Pancreas (tissue), 10 donors: ENCODE measurements around the gene APC2. TPM values are rescaled to one million over a fixed set of nuclear protein-coding genes. Genes with fewer than 3 reads are reported as not detected.
A peak's percentile ranks its signal among the peaks of the same experiment; 100 is the strongest.

Experiments
- ATAC-seq, 4 donors: fragments of 200-7000 bp; cut with Tn5 transposase; one replicate each; pipeline versions ENCODE4 v1.8.0 to v1.9.1; 2020; ENCODE audit warnings: mild to moderate bottlenecking in 4 of 4, moderate library complexity in 4 of 4
- DNase-seq, 6 donors: peaks; one replicate each; pipeline ENCODE4 v3.0.0-alpha.2; 2020
- FAIRE-seq: peaks from 2 replicates; lab custom pipeline; 2012; peaks lifted over from hg19 to GRCh38; lab: Jason Lieb, UNC
- H3K27ac ChIP-seq, 4 donors: fragments of 200-600 bp; sonication (generic); 1 replicate in 3 of 4; 2 replicates in 1 of 4; pipeline versions ENCODE4 v1.5.0 to v1.8.0; 2020
- H3K27me3 ChIP-seq, 4 donors: fragments of 200-600 bp; one replicate each; pipeline ENCODE4 v1.8.0; 2021
- H3K36me3 ChIP-seq, 3 donors: fragments of 200-600 bp; sonication (generic) in 1 of 3; one replicate each; pipeline versions ENCODE4 v1.5.0 to v1.8.0; 2020 to 2021
- H3K4me1 ChIP-seq, 3 donors: fragments of 200-600 bp; one replicate each; pipeline ENCODE4 v1.8.0; 2021
- H3K4me3 ChIP-seq, 4 donors: fragments of 200-600 bp; sonication (generic) in 2 of 4; one replicate each; pipeline versions ENCODE4 v1.5.0 to v1.8.0; 2020 to 2021
- H3K9me3 ChIP-seq, 4 donors: fragments of 200-600 bp; one replicate each; pipeline ENCODE4 v1.8.0; 2021
- CTCF ChIP-seq, 4 donors: fragments of 200-600 bp; sonication (generic) in 3 of 4; IDR thresholded peaks; one replicate each; pipeline versions ENCODE4 v1.5.0 to v1.8.0; 2021; ENCODE audit warnings: antibody characterized with exemption in 4 of 4
- WGBS, 2 donors: extraction: QIAGEN DNeasy Blood & Tissue Kit; methylation state at CpG; one replicate each; pipeline ENCODE4 v1.1.7; 2013; 5-methylcytosine and 5-hydroxymethylcytosine counted together
- intact Hi-C, 3 donors: fragments of 100-400 bp; cut with DNase I; formaldehyde crosslinking; loops; one replicate each; pipeline versions ENCODE4 v1.11.1 to v1.14.2; 2022
- polyA plus RNA-seq, 2 donors: library from polyadenylated mRNA; stranded (reverse); fragments of 200-250 nt; gene quantifications; one replicate each; pipeline ENCODE4 v1.2.3, GENCODE V29; 2013
- total RNA-seq, 6 donors: library from RNA; stranded (reverse); fragmentation: NEBNext Ultra II Directional in 4 of 6; extraction: Animal tissue kit (Norgen Biotek cat#: 25700) in 4 of 6; gene quantifications; one replicate each; pipeline versions ENCODE4 v1.2.1 to v1.2.4, GENCODE V29; 2021 to 2023
- donor health status: healthy with polysubstance abuse.
- donor health status: DM: no; HTN: no; CAD: no; lungs with moderate emphysema.
- donor health status: DM: no; HTN: no; CAD: no.
- donor health status: control.
- donor health status: control.
- donor health status: Bipolar disorder and iron deficiency.
- donor health status: DM: yes; HTN: yes; CAD: no.
- donor health status: DM: no; HTN: no; CAD: no.
- donor health status: DM: no; HTN: no; CAD: no.
- donor health status: DM: yes; HTN: yes; CAD: no.

The APC2 gene
- total and polyA plus RNA-seq, 8 donors = 0.04 to 0.27 (median 0.06) TPM; not detected in 1

GRCh38 chr19:1434040-1434366 lies 15.9 kb upstream of the APC2 start:
- H3K36me3 ChIP-seq = peaks cover 0 to 53% (median 21%) of the 10 kb centered on the region in 3 donors
- no peak overlapping the region for H3K4me3 ChIP-seq
- H3K4me1 ChIP-seq = no peaks in the 10 kb centered on the region
- FAIRE-seq = no peak
- intact Hi-C loops = no loop called here
- ATAC-seq = no peak
- TF ChIP-seq CTCF (IDR thresholded peaks at IDR 0.05) = no peak
- no peaks in the 10 kb centered on the region for H3K27me3 ChIP-seq
- no peak overlapping the region for H3K27ac ChIP-seq
- 94 to 98% methylated on average over 17 of the region's 17 CpGs for WGBS, 2 donors
- H3K9me3 ChIP-seq = no peaks in the 10 kb centered on the region
- peak in 1 of 6 donors; percentile 44 for DNase-seq

GRCh38 chr19:1434577-1435060 lies 15.3 kb upstream of the APC2 start:
- H3K4me3 ChIP-seq = no peak overlapping the region
- H3K9me3 ChIP-seq = no peaks in the 10 kb centered on the region
- H3K4me1 ChIP-seq = peaks cover 0 to 5% (median 3%) of the 10 kb centered on the region in 3 donors
- WGBS, 2 donors = 88 to 89% methylated on average over 39 of the region's 39 CpGs
- intact Hi-C loops = no loop called here
- peaks cover 0 to 50% (median 16%) of the 10 kb centered on the region in 3 donors for H3K36me3 ChIP-seq
- DNase-seq (peak in 3 of 6 donors; percentile 17 to 59 (median 42)), FAIRE-seq (no peak), ATAC-seq (no peak)
- no peak overlapping the region for H3K27ac ChIP-seq
- TF ChIP-seq CTCF (IDR thresholded peaks at IDR 0.05) = no peak
- no peaks in the 10 kb centered on the region for H3K27me3 ChIP-seq

DNA sequence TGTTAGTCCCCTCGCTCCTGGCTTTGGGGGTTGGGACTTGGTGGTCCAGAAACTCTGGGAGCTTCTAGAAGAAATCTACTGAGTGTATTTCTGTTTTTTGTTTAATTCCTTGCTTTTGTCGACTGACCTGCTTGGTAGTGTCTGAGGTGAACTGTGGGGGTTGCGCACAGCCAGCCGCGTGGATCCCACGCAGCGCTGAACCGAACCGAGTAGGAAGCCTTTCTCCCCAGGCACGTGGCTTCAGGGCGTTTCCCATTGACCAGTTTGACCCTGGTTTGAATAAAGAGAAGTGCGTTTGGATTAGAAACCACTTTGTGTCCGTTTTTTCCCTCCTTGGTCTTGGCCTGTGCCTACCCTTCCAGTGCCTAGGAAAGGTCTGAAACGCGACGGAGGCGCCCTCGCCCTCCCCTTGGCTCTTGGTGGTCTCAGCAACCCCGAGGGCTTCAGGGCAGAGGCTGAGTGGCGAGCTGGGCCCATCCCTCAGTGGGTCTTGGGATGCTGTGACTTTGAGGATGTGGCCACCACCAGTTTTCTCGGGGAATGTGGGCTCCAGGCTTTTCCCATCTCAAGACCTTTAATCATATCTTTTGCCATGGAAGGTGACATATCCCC lies 14.4 kb upstream of the APC2 start:
- Histone ChIP-seq H3K9me3 (no peaks in the 10 kb centered on the region), H3K27me3 (no peaks in the 10 kb centered on the region), H3K36me3 (peaks cover 5 to 52% (median 22%) of the 10 kb centered on the region in 3 donors), H3K4me1 (peaks cover 0 to 13% (median 6%) of the 10 kb centered on the region in 3 donors), H3K4me3 (no peak overlapping the region), H3K27ac (no peak overlapping the region)
- DNase-seq (no peak), FAIRE-seq (no peak), ATAC-seq (no peak)
- intact Hi-C loops = no loop called here
- WGBS, 2 donors = 87 to 88% methylated on average over 21 of the region's 21 CpGs
- no peak for TF ChIP-seq CTCF (IDR thresholded peaks at IDR 0.05)

GRCh38 chr19:1437609-1438008 lies 12.3 kb upstream of the APC2 start:
- DNase-seq = no peak
- Histone ChIP-seq H3K4me1 (peaks cover 0 to 17% (median 6%) of the 10 kb centered on the region in 3 donors), H3K9me3 (no peaks in the 10 kb centered on the region), H3K4me3 (peak overlapping the region in 1 of 4 donors; percentile 83), H3K36me3 (peaks cover 11 to 47% (median 19%) of the 10 kb centered on the region in 3 donors), H3K27me3 (no peaks in the 10 kb centered on the region), H3K27ac (peak overlapping the region in 2 of 4 donors; percentile 26 to 81)
- intact Hi-C loops = no loop called here
- no peak for TF ChIP-seq CTCF (IDR thresholded peaks at IDR 0.05)
- no peak for FAIRE-seq
- whole genome bisulfite sequencing, 2 donors = 23 to 29% methylated on average over 8 of the region's 8 CpGs
- no peak for ATAC-seq
